Uterus (tissue), 4 donors: ENCODE measurements around the gene TUBAL3. TPM values are rescaled to one million over a fixed set of nuclear protein-coding genes. Genes with fewer than 3 reads are reported as not detected.

Source experiments
- DNase-seq, 2 donors: peaks; one replicate each; pipeline ENCODE4 v3.0.0-alpha.2; 2019 to 2020
- H3K27ac ChIP-seq, 2 donors: fragments of 200-600 bp; sonication (generic); 1 replicate in 1 of 2; 2 replicates in 1 of 2; pipeline ENCODE4 v1.5.1; 2016 to 2018
- H3K27me3 ChIP-seq, 2 donors: fragments of 200-600 bp; sonication (generic); one replicate each; pipeline ENCODE4 v1.5.1; 2018 to 2019; ENCODE audit warnings: control low read depth in 1 of 2
- H3K36me3 ChIP-seq, 2 donors: fragments of 200-600 bp; sonication (generic); one replicate each; pipeline ENCODE4 v1.5.1; 2019; ENCODE audit warnings: control low read depth in 1 of 2
- H3K4me1 ChIP-seq, 2 donors: fragments of 200-600 bp; sonication (generic); one replicate each; pipeline ENCODE4 v1.5.1; 2018 to 2019; ENCODE audit warnings: control low read depth in 1 of 2
- H3K4me3 ChIP-seq, 2 donors: fragments of 200-600 bp; sonication (generic); 1 replicate in 1 of 2; 2 replicates in 1 of 2; pipeline ENCODE4 v1.5.1; 2018 to 2019; ENCODE audit warnings: mild to moderate bottlenecking in 1 of 2
- H3K9me3 ChIP-seq, 2 donors: fragments of 200-600 bp; sonication (generic); one replicate each; pipeline ENCODE4 v1.5.1; 2019; ENCODE audit warnings: control low read depth in 1 of 2
- CTCF ChIP-seq, 4 experiments: fragments of 200-600 bp in 2 of 4; fragments of 450-650 bp in 2 of 4; sonication (generic) in 2 of 4; IDR thresholded peaks; one replicate each; pipeline ENCODE4 v1.5.1; 2016 to 2019; ENCODE audit warnings: antibody characterized with exemption in 4 of 4, mild to moderate bottlenecking in 2 of 4, moderate library complexity in 1 of 4
- POLR2A ChIP-seq, 2 donors: fragments of 450-650 bp; IDR thresholded peaks; one replicate each; pipeline ENCODE4 v1.6.1; 2016; ENCODE audit warnings: antibody characterized with exemption in 2 of 2, mild to moderate bottlenecking in 1 of 2, moderate library complexity in 1 of 2
- intact Hi-C: fragments of 100-400 bp; cut with DNase I; formaldehyde crosslinking; loops from one replicate; pipeline ENCODE4 v1.15.1; 2023; ENCODE audit warnings: low total_unique reads
- total RNA-seq, 4 donors: library from RNA; depleted of rRNA in 3 of 4; stranded (reverse); fragments of >200 nt in 3 of 4; gene quantifications; one replicate each; pipeline versions ENCODE4 v1.1.0 to v1.2.4, GENCODE V29; 2014 to 2023
- donor health status: DM: yes; HTN: yes; CAD: no.

TUBAL3 gene
- not detected for total RNA-seq

DNA sequence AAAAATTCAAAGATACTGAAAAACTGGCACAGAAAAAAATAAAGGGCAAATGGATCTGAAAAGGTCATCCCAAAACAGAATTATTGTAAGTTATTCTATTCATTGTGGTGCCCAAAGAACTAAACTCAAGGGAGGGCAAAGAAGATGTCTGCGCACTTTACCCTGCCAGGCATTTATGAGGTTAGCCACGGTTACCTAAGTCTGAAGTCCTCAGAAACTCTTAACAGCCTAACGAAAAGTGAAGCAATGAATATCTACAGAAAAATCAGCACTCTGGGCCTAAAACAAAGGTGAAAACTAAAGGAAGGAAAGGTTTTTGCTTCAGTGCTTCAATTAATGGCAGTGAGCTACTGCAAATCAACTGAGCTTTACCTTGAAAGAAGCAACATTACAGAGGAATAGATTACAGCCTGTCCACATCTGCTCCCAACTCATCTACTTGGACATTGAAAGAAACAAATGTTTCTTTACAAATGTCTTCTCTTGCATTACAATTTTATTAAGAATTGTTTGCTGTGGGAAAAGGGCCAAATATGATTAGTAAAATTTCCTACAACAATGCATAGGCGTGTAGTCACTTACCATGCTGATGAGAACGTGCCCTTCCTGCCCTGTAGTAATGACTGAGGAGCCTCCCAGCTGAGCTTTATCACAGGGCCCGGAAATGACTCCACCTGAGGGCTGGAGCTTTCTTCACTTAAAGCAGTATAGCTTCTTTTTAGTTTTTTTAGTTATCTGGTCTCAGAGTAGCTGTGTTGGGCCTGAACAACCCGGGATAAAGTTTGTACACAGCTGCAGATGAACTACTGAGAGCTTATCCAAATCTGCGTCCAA, at the start of gene TUBAL3:
Gene TUBAL3, minus strand, starts transcription at position 621 of the 834 bp plus-strand sequence. Its CDS starts 36 bp downstream, at position 585.
- TF ChIP-seq CTCF (IDR thresholded peaks at IDR 0.05): no peak
- TF ChIP-seq POLR2A (IDR thresholded peaks at IDR 0.05): no peak
- no peaks in the 10 kb centered on the region for H3K27me3 ChIP-seq
- H3K9me3 ChIP-seq: no peaks in the 10 kb centered on the region
- no peak for DNase-seq
- H3K27ac ChIP-seq: no peak within 1 kb of the TSS
- no peaks in the 10 kb centered on the region for H3K36me3 ChIP-seq
- intact Hi-C loops: no loop called here
- H3K4me3 ChIP-seq: no peak within 1 kb of the TSS
- no peaks in the 10 kb centered on the region for H3K4me1 ChIP-seq

DNA sequence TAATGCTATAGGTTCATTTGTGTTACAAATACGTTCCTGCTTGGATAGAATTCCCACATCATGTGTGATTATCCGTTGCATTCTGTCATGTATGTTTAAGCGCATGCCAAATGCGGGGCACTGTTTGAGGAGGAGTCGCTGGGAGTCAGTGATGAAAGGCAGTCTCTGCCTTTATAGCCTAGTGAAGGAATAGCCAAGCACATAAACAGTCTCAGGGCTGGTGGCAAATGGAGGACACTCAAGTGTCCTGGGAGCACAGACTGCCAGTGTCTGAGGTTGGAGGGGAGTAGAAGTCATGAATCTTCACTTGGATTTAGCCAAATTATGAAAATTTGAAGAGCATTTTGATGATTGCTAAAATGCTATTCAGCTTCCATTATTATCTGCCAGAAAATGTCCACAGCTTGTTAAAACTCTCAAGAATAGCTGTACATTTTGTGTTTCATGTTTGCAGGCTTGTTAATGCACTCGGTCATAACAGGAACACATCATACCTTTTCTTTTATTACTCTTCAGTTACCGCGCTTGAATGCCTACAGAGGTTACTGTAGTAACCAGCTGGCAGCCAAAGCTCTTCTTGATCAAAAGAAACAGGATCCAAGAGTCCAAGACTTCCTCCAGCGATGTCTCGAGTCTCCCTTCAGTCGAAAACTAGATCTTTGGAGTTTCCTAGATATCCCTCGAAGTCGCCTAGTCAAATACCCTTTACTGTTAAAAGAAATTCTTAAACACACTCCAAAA, 49.3 kb upstream of the TUBAL3 start:
- intact Hi-C loops: no loop called here
- Histone ChIP-seq H3K4me3 (no peak overlapping the region), H3K27ac (peak overlapping the region in 1 of 2 donors; percentile 28), H3K36me3 (no peaks in the 10 kb centered on the region), H3K4me1 (peaks cover 0 to 6% of the 10 kb centered on the region in 2 donors), H3K27me3 (no peaks in the 10 kb centered on the region), H3K9me3 (no peaks in the 10 kb centered on the region)
- DNase-seq: no peak
- TF ChIP-seq CTCF (IDR thresholded peaks at IDR 0.05) (no peak), POLR2A (IDR thresholded peaks at IDR 0.05) (no peak)

DNA sequence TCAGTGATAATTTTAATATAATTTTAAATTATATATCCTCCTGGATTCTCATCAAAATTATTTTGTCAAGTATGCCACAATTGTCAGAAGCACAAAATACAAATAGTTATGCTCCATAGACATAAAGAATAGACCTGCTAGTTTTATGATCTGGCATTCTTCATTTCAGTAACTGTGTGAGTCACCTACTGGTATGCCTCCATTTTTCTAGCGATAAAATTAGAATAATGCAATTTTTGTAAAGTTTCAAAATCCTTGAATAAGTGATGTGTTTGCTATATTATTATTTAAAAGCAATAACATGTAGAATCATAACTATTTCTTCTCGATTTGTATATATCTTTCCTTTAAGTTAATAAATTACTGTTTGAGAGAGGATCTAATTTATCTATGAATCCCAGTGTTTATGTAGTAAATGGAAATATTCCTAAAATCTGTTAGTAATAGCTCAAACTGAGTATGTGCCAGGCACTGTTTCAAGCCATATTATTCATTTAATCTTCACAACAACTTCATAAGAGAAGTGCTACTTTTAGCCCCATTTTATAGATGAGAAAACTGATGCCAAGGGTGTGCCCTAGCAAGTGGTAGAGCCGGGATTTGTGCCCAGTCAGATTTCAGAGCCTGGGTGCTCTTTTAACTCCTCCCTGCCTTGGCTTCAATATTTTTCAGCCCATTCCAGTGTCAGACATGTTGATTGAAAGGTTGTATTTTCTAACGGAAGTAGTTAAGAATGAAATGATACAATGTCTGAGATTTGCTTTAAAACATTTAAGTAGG, 46.2 kb upstream of the TUBAL3 start:
- Histone ChIP-seq H3K36me3 (no peaks in the 10 kb centered on the region), H3K9me3 (no peaks in the 10 kb centered on the region), H3K27me3 (no peaks in the 10 kb centered on the region), H3K4me3 (no peak overlapping the region), H3K4me1 (peaks cover 0 to 6% of the 10 kb centered on the region in 2 donors), H3K27ac (peak overlapping the region; percentile 76 to 88)
- no peak for TF ChIP-seq CTCF (IDR thresholded peaks at IDR 0.05)
- TF ChIP-seq POLR2A (IDR thresholded peaks at IDR 0.05): no peak
- DNase-seq: no peak
- intact Hi-C loops: no loop called here

DNA sequence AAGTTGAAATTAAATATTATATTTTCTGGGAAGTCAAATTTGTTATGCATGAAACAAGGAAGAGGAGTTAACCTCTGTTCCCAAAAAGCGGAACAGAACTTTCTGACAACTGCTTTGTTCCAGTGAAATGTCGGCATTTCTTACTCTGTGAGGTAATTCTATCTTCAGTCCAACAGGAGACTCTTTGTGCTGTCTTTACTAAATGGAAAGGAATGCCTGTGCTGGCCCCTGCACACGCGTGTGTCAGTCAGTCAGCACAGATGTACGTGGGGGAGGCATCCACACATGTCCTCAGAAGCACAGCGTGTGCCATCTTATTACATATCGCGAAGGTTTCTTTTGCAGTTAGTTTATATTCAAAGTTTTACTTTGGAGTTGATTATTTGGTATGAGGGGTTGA, 45.2 kb upstream of the TUBAL3 start:
- Histone ChIP-seq H3K27me3 (no peaks in the 10 kb centered on the region), H3K4me1 (peaks cover 0 to 6% of the 10 kb centered on the region in 2 donors), H3K9me3 (no peaks in the 10 kb centered on the region), H3K36me3 (no peaks in the 10 kb centered on the region), H3K4me3 (peak overlapping the region; percentile 10 to 48), H3K27ac (peak overlapping the region; percentile 76 to 88)
- intact Hi-C loops: no loop called here
- TF ChIP-seq CTCF (IDR thresholded peaks at IDR 0.05) (peak in 2 of 4 experiments; percentile 27 to 30), POLR2A (IDR thresholded peaks at IDR 0.05) (no peak)
- DNase-seq: peak in 1 of 2 donors; percentile 78
